ENCODE measurements around the gene CARM1. TPM values are rescaled to one million over a fixed set of nuclear protein-coding genes. Genes with fewer than 3 reads are reported as not detected.

The CARM1 gene
- total and polyA plus RNA-seq, 2 donors (not counting 3 experiments of a cell fraction or from before 2014, with no cell fraction given) = 65.6 to 70.8 TPM

DNA sequence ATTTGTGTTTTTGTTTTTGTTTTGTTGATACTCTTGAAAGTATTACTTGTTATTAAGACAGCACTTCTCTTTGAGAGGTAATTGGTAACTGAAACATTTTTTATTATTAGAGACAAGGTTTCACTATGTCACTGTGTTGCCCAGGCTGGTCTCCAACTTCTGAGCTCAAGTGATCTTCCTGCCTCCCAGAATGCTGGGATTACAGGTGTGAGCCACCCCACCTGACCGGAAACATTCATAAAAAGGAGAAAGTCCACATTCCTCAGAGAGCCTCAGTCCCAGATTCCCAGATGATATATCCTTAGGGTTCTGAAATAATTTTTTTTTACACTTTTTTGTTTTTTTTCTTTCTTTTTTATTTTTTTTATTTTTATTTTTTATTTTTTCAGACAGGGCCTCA lies 2.7 kb downstream of the CARM1 start:
- dilution Hi-C loops (cut with MboI; ENCODE audit: extremely low pct_ligation_motif_present, low sequenced_read_pairs) = no loop called here
- Histone ChIP-seq H3K36me3 (ENCODE audit: control insufficient read depth in 2 of 2, extremely low read depth in 1 of 2, insufficient read depth in 2 of 2, low read length in 2 of 2) (no peaks in the 10 kb centered on the region), H3K9me1 (replicated peaks; ENCODE audit: control insufficient read depth, extremely low read depth, insufficient read depth, low read length) (no peaks in the 10 kb centered on the region), H3K9me3 (replicated peaks; ENCODE audit: control insufficient read depth, insufficient read depth, low read length) (no peaks in the 10 kb centered on the region), H3K4me1 (ENCODE audit: control insufficient read depth, extremely low read depth, insufficient read depth, low read length) (peaks cover 12% of the 10 kb centered on the region), H3K4me2 (ENCODE audit: insufficient read depth, low read length) (no peak overlapping the region), H4K20me1 (replicated peaks; ENCODE audit: control insufficient read depth, extremely low read depth, insufficient read depth, low read length) (no peaks in the 10 kb centered on the region), H2AFZ (ENCODE audit: low read depth, low read length) (no peak overlapping the region), H3K9ac (replicated peaks; ENCODE audit: extremely low read depth, insufficient read depth, low read length) (no peak overlapping the region), H3K79me2 (ENCODE audit: control insufficient read depth, insufficient read depth, low read length) (peaks cover 61% of the 10 kb centered on the region), H3K27me3 (ENCODE audit: control insufficient read depth in 2 of 2, insufficient read depth in 2 of 2, low read length in 2 of 2) (no peaks in the 10 kb centered on the region), H3K4me3 (replicated peaks in 1 of 3; ENCODE audit: insufficient read depth in 1 of 3, low read depth in 1 of 3, low read length in 3 of 3) (no peak overlapping the region), H3K27ac (ENCODE audit: insufficient read depth, low read depth, low read length) (no peak overlapping the region)
- DNase-seq (ENCODE audit: low read depth, low spot score) = no peak
- no peak for FAIRE-seq
- no peak for TF ChIP-seq MYC (IDR thresholded peaks at IDR 0.05; ENCODE audit: low read depth, low read length)
- TF ChIP-seq POLR2A (IDR thresholded peaks at IDR 0.05; ENCODE audit: low read depth, low read length) = no peak
- TF ChIP-seq FOS (IDR thresholded peaks at IDR 0.05; ENCODE audit: borderline replicate concordance, insufficient read depth, low read length) = no peak
- CTCF ChIA-PET = interaction anchor here (1.7 kb wide), 1 partner anchor 9 kb away, joined by 5 read pairs; no protein-coding TSS in a partner anchor
- intact Hi-C loops (cut with micrococcal nuclease) = loop anchor here (5.0 kb wide), 1 partner anchor 53 kb away; the partner anchor contains the start of genes TIMM29 and YIPF2
- BruUV-seq (replicated peaks) = no TSS peak
- POLR2A ChIA-PET = no interaction called here

DNA sequence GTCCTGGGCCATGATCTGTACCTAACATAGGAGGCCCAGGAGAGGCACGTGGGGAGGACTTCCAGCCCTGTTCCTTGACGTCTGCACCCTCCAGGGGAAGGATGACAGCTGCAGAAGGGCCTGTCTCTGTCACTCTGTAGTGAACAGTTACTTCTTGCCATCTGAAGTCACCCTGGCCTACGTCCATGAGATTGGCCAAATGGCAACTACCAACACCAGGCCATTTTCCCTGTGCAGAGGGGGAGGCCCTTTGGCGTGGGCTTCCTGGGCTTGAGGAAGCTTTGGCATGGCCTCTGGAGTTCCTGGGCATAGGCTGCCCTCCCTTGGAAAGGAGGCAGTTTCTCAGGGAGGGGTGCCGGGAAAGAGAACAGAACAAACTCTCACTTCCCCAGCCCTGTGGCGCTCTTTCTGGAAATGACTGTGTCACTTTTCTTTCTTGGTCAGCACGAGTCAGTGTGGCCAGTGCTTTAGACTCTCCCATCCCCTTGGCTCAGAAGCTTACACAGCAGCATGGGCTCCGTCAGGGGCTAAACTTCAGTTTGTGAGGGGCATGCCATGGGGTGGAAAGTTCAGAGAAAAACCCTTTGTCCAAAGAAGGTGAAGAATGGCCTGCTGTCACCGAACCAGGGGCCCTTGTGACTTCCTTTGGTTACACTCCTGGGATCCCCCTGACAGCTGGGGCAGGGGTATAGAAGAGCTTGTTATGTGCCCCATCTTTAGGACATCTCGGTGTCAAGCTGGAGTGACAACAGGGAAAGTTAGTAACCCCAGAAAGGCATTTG lies 5.3 kb downstream of the CARM1 start:
- Histone ChIP-seq H3K79me2 (ENCODE audit: control insufficient read depth, insufficient read depth, low read length) (peaks cover 84% of the 10 kb centered on the region), H3K9ac (replicated peaks; ENCODE audit: extremely low read depth, insufficient read depth, low read length) (no peak overlapping the region), H2AFZ (ENCODE audit: low read depth, low read length) (no peak overlapping the region), H3K4me2 (ENCODE audit: insufficient read depth, low read length) (no peak overlapping the region), H3K27me3 (ENCODE audit: control insufficient read depth in 2 of 2, insufficient read depth in 2 of 2, low read length in 2 of 2) (no peaks in the 10 kb centered on the region), H3K9me1 (replicated peaks; ENCODE audit: control insufficient read depth, extremely low read depth, insufficient read depth, low read length) (no peaks in the 10 kb centered on the region), H3K27ac (ENCODE audit: insufficient read depth, low read depth, low read length) (no peak overlapping the region), H4K20me1 (replicated peaks; ENCODE audit: control insufficient read depth, extremely low read depth, insufficient read depth, low read length) (no peaks in the 10 kb centered on the region), H3K4me3 (replicated peaks in 1 of 3; ENCODE audit: insufficient read depth in 1 of 3, low read depth in 1 of 3, low read length in 3 of 3) (no peak overlapping the region), H3K36me3 (ENCODE audit: control insufficient read depth in 2 of 2, extremely low read depth in 1 of 2, insufficient read depth in 2 of 2, low read length in 2 of 2) (no peaks in the 10 kb centered on the region), H3K9me3 (replicated peaks; ENCODE audit: control insufficient read depth, insufficient read depth, low read length) (no peaks in the 10 kb centered on the region), H3K4me1 (ENCODE audit: control insufficient read depth, extremely low read depth, insufficient read depth, low read length) (peaks cover 9% of the 10 kb centered on the region)
- TF ChIP-seq, protein P1, sequence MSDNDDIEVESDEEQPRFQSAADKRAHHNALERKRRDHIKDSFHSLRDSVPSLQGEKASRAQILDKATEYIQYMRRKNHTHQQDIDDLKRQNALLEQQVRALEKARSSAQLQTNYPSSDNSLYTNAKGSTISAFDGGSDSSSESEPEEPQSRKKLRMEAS (IDR thresholded peaks at IDR 0.05; ENCODE audit: insufficient read depth, insufficient read length) = no peak
- no peak for TF ChIP-seq EZH2 (IDR thresholded peaks at IDR 0.05; ENCODE audit: borderline replicate concordance, low read depth, low read length, severe bottlenecking)
- no peak for TF ChIP-seq FOS (IDR thresholded peaks at IDR 0.05; ENCODE audit: borderline replicate concordance, insufficient read depth, low read length)
- no peak for TF ChIP-seq CTCF (IDR thresholded peaks at IDR 0.05; ENCODE audit: extremely low read depth in 1 of 2, insufficient read depth in 1 of 2, low read depth in 1 of 2, low read length in 2 of 2)
- TF ChIP-seq POLR2A (IDR thresholded peaks at IDR 0.05; ENCODE audit: low read depth, low read length) = no peak
- TF ChIP-seq GATA2 (IDR thresholded peaks at IDR 0.05; ENCODE audit: insufficient read depth, insufficient read length, low read depth, low read length) = no peak
- TF ChIP-seq JUN (IDR thresholded peaks at IDR 0.05; ENCODE audit: borderline replicate concordance, insufficient read depth, insufficient read length, low read depth) = no peak
- no peak for TF ChIP-seq POLR2AphosphoS5 (IDR thresholded peaks at IDR 0.05; ENCODE audit: insufficient read depth, low read depth, low read length)
- TF ChIP-seq MYC (IDR thresholded peaks at IDR 0.05; ENCODE audit: low read depth, low read length) = no peak
- dilution Hi-C loops (cut with MboI; ENCODE audit: extremely low pct_ligation_motif_present, low sequenced_read_pairs) = no loop called here
- intact Hi-C loops (cut with micrococcal nuclease) = no loop called here
- BruUV-seq (replicated peaks) = no TSS peak
- POLR2A ChIA-PET = interaction anchor here (0.6 kb wide), 1 partner anchor 9 kb away, joined by 10 read pairs; no protein-coding TSS in a partner anchor
- FAIRE-seq (no peak), DNase-seq (ENCODE audit: low read depth, low spot score) (no peak)
- CTCF ChIA-PET = no interaction called here
